Measurements from ENCODE around the gene C1orf87. TPM values are rescaled to one million over a fixed set of nuclear protein-coding genes. Genes with fewer than 3 reads are reported as not detected.
A peak's percentile ranks its signal among the peaks of the same experiment; 100 is the strongest.

C1orf87 gene
- total RNA-seq, 4 donors from 2014 or later = not detected

GRCh38 chr1:60102267-60103061 lies 28.9 kb upstream of the C1orf87 start:
- Histone ChIP-seq H3K27me3 (no peaks in the 10 kb centered on the region), H3K27ac (no peak overlapping the region), H3K4me3 (no peak overlapping the region), H3K4me1 (no peaks in the 10 kb centered on the region), H3K9me3 (no peaks in the 10 kb centered on the region), H3K36me3 (no peaks in the 10 kb centered on the region)
- no peak for TF ChIP-seq CTCF (IDR thresholded peaks at IDR 0.05)
- TF ChIP-seq EP300 (IDR thresholded peaks at IDR 0.05) = no peak
- no peak for TF ChIP-seq POLR2A (IDR thresholded peaks at IDR 0.05)
- WGBS, 2 donors = 61 to 64% methylated on average over 3 of the region's 3 CpGs
- DNase-seq (ENCODE audit: low spot score in 2 of 2) = no peak

- WGBS, 2 donors = 83 to 95% methylated on average over 2 of the region's 2 CpGs
- no peaks in the 10 kb centered on the region for H3K4me1 ChIP-seq
- no peak overlapping the region for H3K4me3 ChIP-seq
- no peaks in the 10 kb centered on the region for H3K27me3 ChIP-seq
- TF ChIP-seq CTCF (IDR thresholded peaks at IDR 0.05) = no peak
- TF ChIP-seq EP300 (IDR thresholded peaks at IDR 0.05) = no peak
- TF ChIP-seq POLR2A (IDR thresholded peaks at IDR 0.05) = no peak
- no peaks in the 10 kb centered on the region for H3K36me3 ChIP-seq
- DNase-seq (ENCODE audit: low spot score in 2 of 2) = no peak
- H3K9me3 ChIP-seq = no peaks in the 10 kb centered on the region
- H3K27ac ChIP-seq = no peak overlapping the region
Observed at GRCh38 chr1:60101516-60101915, 27.9 kb upstream of the C1orf87 start.

- H3K9me3 ChIP-seq = no peaks in the 10 kb centered on the region
- H3K4me3 ChIP-seq = no peak overlapping the region
- no peaks in the 10 kb centered on the region for H3K36me3 ChIP-seq
- TF ChIP-seq CTCF (IDR thresholded peaks at IDR 0.05) (no peak), POLR2A (IDR thresholded peaks at IDR 0.05) (no peak), EP300 (IDR thresholded peaks at IDR 0.05) (no peak)
- 90 to 91% methylated on average over 6 of the region's 6 CpGs for WGBS, 2 donors
- no peaks in the 10 kb centered on the region for H3K4me1 ChIP-seq
- H3K27me3 ChIP-seq = no peaks in the 10 kb centered on the region
- no peak for DNase-seq (ENCODE audit: low spot score in 2 of 2)
- H3K27ac ChIP-seq = no peak overlapping the region
Observed at GRCh38 chr1:60091195-60091715, 17.7 kb upstream of the C1orf87 start.

- H3K9me3 ChIP-seq = no peaks in the 10 kb centered on the region
- no peak for DNase-seq (ENCODE audit: low spot score in 2 of 2)
- no peaks in the 10 kb centered on the region for H3K4me1 ChIP-seq
- H3K27ac ChIP-seq = no peak overlapping the region
- H3K4me3 ChIP-seq = no peak overlapping the region
- WGBS, 2 donors = 86 to 90% methylated on average over 2 of the region's 2 CpGs
- no peaks in the 10 kb centered on the region for H3K27me3 ChIP-seq
- no peaks in the 10 kb centered on the region for H3K36me3 ChIP-seq
- TF ChIP-seq EP300 (IDR thresholded peaks at IDR 0.05) (no peak), POLR2A (IDR thresholded peaks at IDR 0.05) (no peak), CTCF (IDR thresholded peaks at IDR 0.05) (no peak)
Observed at GRCh38 chr1:60090655-60091054, 17.1 kb upstream of the C1orf87 start.

GRCh38 chr1:60088620-60089155 lies 15.1 kb upstream of the C1orf87 start:
- no peak overlapping the region for H3K4me3 ChIP-seq
- no peak for DNase-seq (ENCODE audit: low spot score in 2 of 2)
- H3K9me3 ChIP-seq = no peaks in the 10 kb centered on the region
- TF ChIP-seq POLR2A (IDR thresholded peaks at IDR 0.05) = no peak
- TF ChIP-seq CTCF (IDR thresholded peaks at IDR 0.05) = peak in 1 of 5 experiments; percentile 9
- H3K27ac ChIP-seq = no peak overlapping the region
- H3K4me1 ChIP-seq = no peaks in the 10 kb centered on the region
- whole genome bisulfite sequencing, 2 donors = 59 to 64% methylated on average over 5 of the region's 5 CpGs
- H3K36me3 ChIP-seq = no peaks in the 10 kb centered on the region
- H3K27me3 ChIP-seq = no peaks in the 10 kb centered on the region

Data from tibial nerve (tissue), 4 donors.